MM.1S (cell line): ENCODE results near the gene AGRP.

Experiments used
- DNase-seq: peaks from one replicate; pipeline ENCODE4 v3.0.0-alpha.2; 2015
- H2AFZ ChIP-seq: fragments of 300-600 bp; sonication (generic); 2 replicates; pipeline ENCODE4 v1.6.0; 2016; ENCODE audit warnings: antibody characterized with exemption, low read length
- H3F3A ChIP-seq: fragments of 300-600 bp; sonication (generic); 2 replicates; pipeline ENCODE4 v1.6.1; 2016; ENCODE audit warnings: mild to moderate bottlenecking, antibody characterized with exemption, low read length, moderate library complexity, mixed read lengths; ENCODE audit not compliant: insufficient read depth
- H3K27ac ChIP-seq: fragments of 300-600 bp; sonication (generic); 2 replicates; pipeline ENCODE4 v1.5.1; 2016; ENCODE audit warnings: mild to moderate bottlenecking, low read length
- H3K27me3 ChIP-seq: fragments of 300-600 bp; sonication (generic); replicated peaks from 2 replicates; pipeline ENCODE4 v1.6.0; 2016; ENCODE audit warnings: low read length; ENCODE audit not compliant: insufficient read depth
- H3K36me3 ChIP-seq: fragments of 300-600 bp; sonication (generic); replicated peaks from 2 replicates; pipeline ENCODE4 v1.6.1; 2016; ENCODE audit warnings: mild to moderate bottlenecking, low read length, mixed read lengths; ENCODE audit not compliant: insufficient read depth
- H3K4me1 ChIP-seq: fragments of 300-600 bp; sonication (generic); 2 replicates; pipeline ENCODE4 v1.6.1; 2016; ENCODE audit warnings: low read length, mixed read lengths
- H3K4me2 ChIP-seq: fragments of 300-600 bp; sonication (generic); 2 replicates; pipeline ENCODE4 v1.6.0; 2016; ENCODE audit warnings: low read depth, low read length
- H3K4me3 ChIP-seq: fragments of 300-600 bp; sonication (generic); 2 replicates; pipeline ENCODE4 v1.5.1; 2016; ENCODE audit warnings: low read length, mixed read lengths
- H3K79me2 ChIP-seq: fragments of 300-600 bp; sonication (generic); 2 replicates; pipeline ENCODE4 v1.6.1; 2016; ENCODE audit warnings: mixed run types, low read length, mixed read lengths
- H3K9ac ChIP-seq: fragments of 300-600 bp; sonication (generic); 2 replicates; pipeline ENCODE4 v1.6.1; 2016; ENCODE audit warnings: low read length, mixed read lengths
- H3K9me2 ChIP-seq: fragments of 300-600 bp; sonication (generic); replicated peaks from 2 replicates; pipeline ENCODE4 v1.6.1; 2016; ENCODE audit warnings: mild to moderate bottlenecking, low read length, mixed read lengths; ENCODE audit not compliant: insufficient read depth
- H3K9me3 ChIP-seq: fragments of 300-600 bp; sonication (generic); replicated peaks from 2 replicates; pipeline ENCODE4 v1.6.1; 2016; ENCODE audit warnings: mild to moderate bottlenecking, low read length, mixed read lengths; ENCODE audit not compliant: insufficient read depth
- H4K20me1 ChIP-seq: fragments of 300-600 bp; sonication (generic); 2 replicates; pipeline ENCODE4 v1.6.1; 2016; ENCODE audit warnings: mild to moderate bottlenecking, low read length, moderate library complexity, mixed read lengths; ENCODE audit not compliant: insufficient read depth
- CTCF ChIP-seq: fragments of 300-600 bp; sonication (generic); IDR thresholded peaks from 2 replicates; pipeline ENCODE4 v1.5.1; 2016; ENCODE audit warnings: antibody characterized with exemption, low read length, mixed read lengths
- EZH2 ChIP-seq: fragments of 300-600 bp; sonication (generic); optimal IDR thresholded peaks from 2 replicates; pipeline ENCODE3; 2017; ENCODE audit warnings: low read depth, mild to moderate bottlenecking, antibody characterized with exemption, low read length, mixed read lengths
- EZH2phosphoT487 ChIP-seq: fragments of 300-600 bp; sonication (generic); IDR thresholded peaks from 2 replicates; pipeline ENCODE4 v1.6.1; 2018; ENCODE audit warnings: antibody characterized with exemption, low read length

The AGRP gene

GRCh38 chr16:67458121-67458641 lies 25.2 kb downstream of the AGRP start:
- Histone ChIP-seq H3K4me1 (no peaks in the 10 kb centered on the region), H3K9me3 (no peaks in the 10 kb centered on the region), H3K79me2 (peaks cover 63% of the 10 kb centered on the region), H3K9ac (no peak overlapping the region), H2AFZ (no peak overlapping the region), H3K9me2 (no peaks in the 10 kb centered on the region), H3K4me3 (no peak overlapping the region), H3K27ac (no peak overlapping the region), H3K4me2 (no peak overlapping the region), H3K36me3 (no peaks in the 10 kb centered on the region), H3F3A (no peaks in the 10 kb centered on the region; the same call in 1 of the 2 replicates), H4K20me1 (no peaks in the 10 kb centered on the region), H3K27me3 (no peaks in the 10 kb centered on the region)
- no peak for TF ChIP-seq CTCF
- TF ChIP-seq EZH2: no peak
- no peak for TF ChIP-seq EZH2phosphoT487
- DNase-seq: no peak

- no peaks in the 10 kb centered on the region for H3K9me2 ChIP-seq
- H3K4me2 ChIP-seq: no peak overlapping the region
- H3K4me3 ChIP-seq: no peak overlapping the region
- no peaks in the 10 kb centered on the region; the same call in 1 of the 2 replicates for H3F3A ChIP-seq
- H2AFZ ChIP-seq: no peak overlapping the region
- H3K36me3 ChIP-seq: no peaks in the 10 kb centered on the region
- no peaks in the 10 kb centered on the region for H4K20me1 ChIP-seq
- no peak overlapping the region for H3K9ac ChIP-seq
- no peaks in the 10 kb centered on the region for H3K4me1 ChIP-seq
- no peaks in the 10 kb centered on the region for H3K27me3 ChIP-seq
- DNase-seq: no peak
- H3K9me3 ChIP-seq: no peaks in the 10 kb centered on the region
- no peak overlapping the region for H3K27ac ChIP-seq
- H3K79me2 ChIP-seq: peaks cover 57% of the 10 kb centered on the region
- TF ChIP-seq CTCF (no peak), EZH2 (no peak), EZH2phosphoT487 (no peak)
Measured at GRCh38 chr16:67457611-67458010, 25.7 kb downstream of the AGRP start.

GRCh38 chr16:67456391-67457081 lies 26.8 kb downstream of the AGRP start:
- no peak for DNase-seq
- H3K9ac ChIP-seq: no peak overlapping the region
- H3K27ac ChIP-seq: no peak overlapping the region
- H3K4me1 ChIP-seq: no peaks in the 10 kb centered on the region
- TF ChIP-seq EZH2phosphoT487 (no peak), CTCF (no peak), EZH2 (no peak)
- no peak overlapping the region for H3K4me3 ChIP-seq
- no peaks in the 10 kb centered on the region for H3K36me3 ChIP-seq
- no peak overlapping the region for H2AFZ ChIP-seq
- peaks cover 47% of the 10 kb centered on the region for H3K79me2 ChIP-seq
- H3K27me3 ChIP-seq: no peaks in the 10 kb centered on the region
- no peaks in the 10 kb centered on the region for H3K9me2 ChIP-seq
- H3K4me2 ChIP-seq: no peak overlapping the region
- H3F3A ChIP-seq: no peaks in the 10 kb centered on the region; the same call in 1 of the 2 replicates
- H4K20me1 ChIP-seq: no peaks in the 10 kb centered on the region
- H3K9me3 ChIP-seq: no peaks in the 10 kb centered on the region
